ENCODE measurements around the gene SORBS1. TPM values are rescaled to one million over a fixed set of nuclear protein-coding genes. Genes with fewer than 3 reads are reported as not detected.
A peak's percentile ranks its signal among the peaks of the same experiment; 100 is the strongest.

SORBS1 gene
- total RNA-seq, 1 experiment from 2014 or later = 39.9 TPM

- H3K27ac Mint-ChIP-seq = peak overlapping the region; percentile 82
- peaks cover 61% of the 10 kb centered on the region for H3K4me1 Mint-ChIP-seq
- ATAC-seq (no peak), DNase-seq (ENCODE audit: low spot score) (no peak)
- peaks cover 18% of the 10 kb centered on the region for H3K27me3 Mint-ChIP-seq (ENCODE audit: low read depth)
- no peak for TF ChIP-seq FOXJ3 (CRISPR knock-in tag; IDR thresholded peaks at IDR 0.05; ENCODE audit: borderline replicate concordance)
- no peak for TF ChIP-seq PREB (CRISPR knock-in tag; IDR thresholded peaks at IDR 0.05; ENCODE audit: borderline replicate concordance)
- no peak for TF ChIP-seq ZNF671 (CRISPR knock-in tag; IDR thresholded peaks at IDR 0.05)
- TF ChIP-seq MXD4 (CRISPR knock-in tag; IDR thresholded peaks at IDR 0.05; ENCODE audit: borderline replicate concordance) = no peak
- TF ChIP-seq NFATC4 (CRISPR knock-in tag; IDR thresholded peaks at IDR 0.05) = no peak
- no peak for TF ChIP-seq SP1 (CRISPR knock-in tag; conservative IDR thresholded peaks at IDR 0.05)
- no peak for TF ChIP-seq USF1 (CRISPR knock-in tag; IDR thresholded peaks at IDR 0.05)
- TF ChIP-seq ZNF532 (CRISPR knock-in tag; IDR thresholded peaks at IDR 0.05; ENCODE audit: borderline replicate concordance) = no peak
- no peak for TF ChIP-seq NFYB (CRISPR knock-in tag; conservative IDR thresholded peaks at IDR 0.05; ENCODE audit: low read depth)
- no peak for TF ChIP-seq PRDM15 (CRISPR knock-in tag; IDR thresholded peaks at IDR 0.05)
- no peak for TF ChIP-seq ZNF121 (CRISPR knock-in tag; IDR thresholded peaks at IDR 0.05)
- TF ChIP-seq FOXK1 (CRISPR knock-in tag; IDR thresholded peaks at IDR 0.05) = no peak
- no peak for TF ChIP-seq HMGA2 (CRISPR knock-in tag; IDR thresholded peaks at IDR 0.05)
- no peak for TF ChIP-seq NR3C1 (CRISPR knock-in tag; conservative IDR thresholded peaks at IDR 0.05; ENCODE audit: low read depth)
- no peak for TF ChIP-seq E2F4 (CRISPR knock-in tag; IDR thresholded peaks at IDR 0.05; ENCODE audit: borderline replicate concordance, low read depth)
- no peak for TF ChIP-seq EMX1 (CRISPR knock-in tag; IDR thresholded peaks at IDR 0.05)
- no peak for TF ChIP-seq E2F1 (CRISPR knock-in tag; IDR thresholded peaks at IDR 0.05)
- no peak for TF ChIP-seq ZNF281 (CRISPR knock-in tag; IDR thresholded peaks at IDR 0.05)
- CTCF ChIA-PET = interaction anchor here (0.7 to 2.0 kb wide), 3 partner anchors 23 to 45 kb away, joined by 3 to 11 read pairs (median 4); no protein-coding TSS in a partner anchor
- peaks cover 2% of the 10 kb centered on the region; the same call in 1 of the 2 replicates for H3K36me3 Mint-ChIP-seq
- no peaks in the 10 kb centered on the region for H3K9me3 Mint-ChIP-seq
- peak overlapping the region; percentile 55 for H3K4me3 Mint-ChIP-seq
- POLR2A ChIA-PET = interaction anchor here (0.8 to 1.0 kb wide), 2 partner anchors 24 to 42 kb away, joined by 3 to 7 read pairs; no protein-coding TSS in a partner anchor
Observed at GRCh38 chr10:95288303-95288702, 272.9 kb downstream of the SORBS1 start.

Data from WTC11 (cell line).